K562 (cell line): ENCODE data around the gene PKP1. TPM values are rescaled to one million over a fixed set of nuclear protein-coding genes. Genes with fewer than 3 reads are reported as not detected.

Experiments
- ATAC-seq: fragments of 200-7000 bp; cut with Tn5 transposase; 3 replicates; pipeline ENCODE4 v1.9.1; 2020; ENCODE audit warnings: moderate library complexity
- BruUV-seq: library from RNA; stranded (reverse); fragments of 400-500 nt; replicated peaks from 2 replicates; lab custom pipeline; 2021; lab: Mats Ljungman, UMichigan
- CTCF ChIA-PET: fragments of 300-600 bp; formaldehyde crosslinking; extraction: SDS; loops from one replicate; lab custom pipeline; 2021; ENCODE audit warnings: low intra/inter-chr PET ratio; lab: Yijun Ruan, JAX
- POLR2A ChIA-PET: fragments of 300-600, 350-650 bp; sonication (Branson Sonifier 250); formaldehyde crosslinking; extraction: SDS; loops from one replicate; lab custom pipeline; 2021; ENCODE audit warnings: antibody characterized with exemption, inconsistent platforms; lab: Yijun Ruan, JAX
- DNase-seq, 4 experiments: peaks; one replicate each; pipeline versions ENCODE4 v3.0.0 to v3.0.0-alpha.2; 2011 to 2018; ENCODE audit warnings: low spot score in 3 of 4, mixed read lengths in 3 of 4; ENCODE audit errors: extremely low read depth in 1 of 4
- FAIRE-seq: peaks from 2 replicates; lab custom pipeline; 2011; peaks lifted over from hg19 to GRCh38; lab: Jason Lieb, UNC
- H2AFZ ChIP-seq: 2 replicates; pipeline ENCODE4 v1.6.0; 2011; ENCODE audit warnings: low read depth, low read length, control low read depth, inconsistent platforms
- H3K27ac ChIP-seq: fragments of 200-600 bp; 3 replicates; pipeline ENCODE4 v1.8.0; 2011; ENCODE audit warnings: low read depth, mild to moderate bottlenecking, control low read depth, inconsistent platforms, low read length, moderate library complexity, mixed read lengths; ENCODE audit errors: extremely low read depth
- H3K27me3 ChIP-seq, 2 experiments: fragments of 300-600 bp in 1 of 2; 2 replicates in 1 of 2; 3 replicates in 1 of 2; pipeline versions ENCODE4 v1.6.0 to v1.8.0; 2011; ENCODE audit warnings: inconsistent platforms in 2 of 2, low read length in 2 of 2, mild to moderate bottlenecking in 1 of 2, mixed read lengths in 1 of 2, moderate library complexity in 1 of 2; ENCODE audit not compliant: control insufficient read depth in 2 of 2, insufficient read depth in 2 of 2
- H3K36me3 ChIP-seq: fragments of 300-600 bp; 3 replicates; pipeline ENCODE4 v1.8.0; 2011; ENCODE audit warnings: mild to moderate bottlenecking, low read length, inconsistent platforms; ENCODE audit not compliant: control insufficient read depth, insufficient read depth
- H3K4me1 ChIP-seq, 2 experiments: fragments of 200-600 bp in 1 of 2; replicated peaks in 1 of 2; 2 replicates in 1 of 2; 3 replicates in 1 of 2; pipeline versions ENCODE4 v1.5.1 to v1.8.0; 2011; ENCODE audit warnings: inconsistent platforms in 2 of 2, low read length in 2 of 2, mild to moderate bottlenecking in 1 of 2, mixed read lengths in 1 of 2, moderate library complexity in 1 of 2; ENCODE audit not compliant: control insufficient read depth in 2 of 2, insufficient read depth in 2 of 2
- H3K4me2 ChIP-seq: 2 replicates; pipeline ENCODE4 v1.6.1; 2011; ENCODE audit warnings: low read length, control low read depth, inconsistent platforms, mixed read lengths; ENCODE audit not compliant: insufficient read depth
- H3K4me3 ChIP-seq: fragments of 200-600 bp; sonication (generic), shearing (Covaris generic); 2 replicates; pipeline ENCODE4 v1.5.1; 2016; ENCODE audit warnings: control low read depth, inconsistent platforms
- H3K79me2 ChIP-seq: fragments of 200-600 bp; 3 replicates; pipeline ENCODE4 v1.8.0; 2011; ENCODE audit warnings: low read length, inconsistent platforms; ENCODE audit not compliant: control insufficient read depth, insufficient read depth
- H3K9ac ChIP-seq, 2 experiments: 2 replicates each; pipeline versions ENCODE4 v1.6.0 to v1.6.1; 2011; ENCODE audit warnings: low read depth in 2 of 2, low read length in 2 of 2, control low read depth in 1 of 2, inconsistent platforms in 1 of 2, mild to moderate bottlenecking in 1 of 2, mixed read lengths in 1 of 2; ENCODE audit not compliant: insufficient read depth in 1 of 2
- H3K9me1 ChIP-seq: one replicate; pipeline ENCODE4 v1.6.0; 2011; ENCODE audit warnings: inconsistent platforms, mild to moderate bottlenecking, low read length, moderate library complexity; ENCODE audit not compliant: control insufficient read depth, insufficient read depth
- H3K9me3 ChIP-seq: replicated peaks from 2 replicates; pipeline ENCODE4 v1.5.1; 2011; ENCODE audit warnings: low read depth, low read length, inconsistent platforms; ENCODE audit not compliant: control insufficient read depth, insufficient read depth
- H4K20me1 ChIP-seq: replicated peaks from 2 replicates; pipeline ENCODE4 v1.6.1; 2011; ENCODE audit warnings: low read length, inconsistent platforms, mixed read lengths; ENCODE audit not compliant: control insufficient read depth, insufficient read depth
- NR2C1 ChIP-seq, 2 experiments: fragments of 450-650 bp; IDR thresholded peaks; 2 replicates each; pipeline ENCODE4 v1.6.1; 2017; ENCODE audit warnings: mild to moderate bottlenecking in 2 of 2, antibody characterized with exemption in 1 of 2, inconsistent platforms in 1 of 2, missing compliant biosample characterization in 1 of 2, missing genetic modification characterization in 1 of 2
- SAFB2 ChIP-seq: fragments of 200-400 bp; formaldehyde crosslinking; IDR thresholded peaks from 2 replicates; pipeline ENCODE4 v1.6.1; 2018; ENCODE audit warnings: borderline replicate concordance, low read length, low read depth, moderate library complexity; ENCODE audit not compliant: severe bottlenecking
- ZBTB7A ChIP-seq: IDR thresholded peaks from 2 replicates; pipeline ENCODE4 v1.6.1; 2011; ENCODE audit warnings: low read depth, mild to moderate bottlenecking, low read length, moderate library complexity, borderline replicate concordance; ENCODE audit not compliant: control insufficient read depth
- ZNF561 ChIP-seq: fragments of 450-650 bp; formaldehyde crosslinking; conservative IDR thresholded peaks from 2 replicates; pipeline ENCODE4 v1.4.0; 2020; ENCODE audit warnings: mild to moderate bottlenecking, moderate library complexity
- WGBS: fragments of 100-300 bp; shearing (Covaris generic); methylation state at CpG from one replicate; pipeline ENCODE4 v1.1.6; 2016; ENCODE audit warnings: low coverage, mixed read lengths; ENCODE audit not compliant: insufficient coverage; ENCODE audit errors: missing lambda C conversion rate; 5-methylcytosine and 5-hydroxymethylcytosine counted together
- in situ Hi-C: fragments of 300-500 bp; cut with MboI; formaldehyde crosslinking; loops from 4 replicates; pipeline ENCODE4 v1.15.0; 2018; ENCODE audit warnings: inconsistent platforms, mixed read lengths
- intact Hi-C: fragments of 100-400 bp; cut with micrococcal nuclease; formaldehyde crosslinking; loops from 2 replicates; pipeline ENCODE4 v1.14.2; 2022
- polyA plus RNA-seq, 8 experiments: library from polyadenylated mRNA; depleted of rRNA in 4 of 8; stranded (reverse) in 5 of 8; unstranded in 3 of 8; fragments of >200 nt; fragmentation: Nextera tagmentation in 2 of 8; fragmentation: Illumina TruSeq in 1 of 8; extraction: Ambion mirVana in 2 of 8; extraction: Trizol in 1 of 8; gene quantifications; 2 replicates each; pipeline versions ENCODE4 v1.2.1 to v1.2.3, GENCODE V29; 2011 to 2014; ENCODE audit warnings: inconsistent platforms in 1 of 8, missing spikeins in 1 of 8
- total RNA-seq, 7 experiments: library from RNA; depleted of rRNA in 6 of 7; stranded (reverse); fragments of >200 nt in 6 of 7; fragmentation: Illumina TruSeq in 2 of 7; extraction: Trizol in 2 of 7; gene quantifications; 2 replicates each; pipeline versions ENCODE4 v1.2.1 to v1.2.3, GENCODE V29; 2011 to 2021; ENCODE audit warnings: low replicate concordance in 1 of 7
- TF ChIP-seq, protein P1 (sequence below), 2 experiments: IDR thresholded peaks; 2 replicates each; pipeline ENCODE4 v1.6.1; 2011; ENCODE audit warnings: borderline replicate concordance in 1 of 2, control low read depth in 1 of 2, low read depth in 1 of 2, low read length in 1 of 2, mild to moderate bottlenecking in 1 of 2, mixed read lengths in 1 of 2, moderate library complexity in 1 of 2; ENCODE audit not compliant: insufficient read depth in 1 of 2, insufficient read length in 1 of 2, poor library complexity in 1 of 2, severe bottlenecking in 1 of 2; ENCODE audit errors: extremely low read depth in 1 of 2

PKP1 gene
- total and polyA plus RNA-seq, 9 of the 15 experiments (the other 6 are each of a cell fraction or from before 2014, with no cell fraction given), result not detected

DNA sequence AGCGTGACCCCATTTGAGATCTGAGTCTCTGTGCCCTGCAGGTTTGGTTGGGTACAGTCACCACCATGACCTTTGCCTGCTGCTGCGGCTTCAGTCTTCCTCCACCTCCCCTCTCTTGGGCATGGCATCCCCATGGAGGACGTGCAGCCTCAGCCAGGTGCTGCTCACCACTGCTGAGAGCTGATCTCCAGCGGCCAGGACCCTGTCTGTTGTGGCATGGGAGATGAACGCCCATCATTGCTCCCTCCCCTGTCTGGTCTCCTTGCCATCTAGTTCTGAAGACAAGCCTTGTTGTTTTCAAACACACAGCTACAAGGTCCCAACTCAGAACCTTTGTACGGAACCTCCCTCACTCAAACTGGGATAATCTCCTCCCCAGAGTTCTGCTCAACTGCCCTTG, 19.2 kb upstream of the PKP1 start:
- ATAC-seq (no peak), FAIRE-seq (no peak)
- Histone ChIP-seq H3K4me1 (peaks cover 0 to 9% of the 10 kb centered on the region in 2 experiments; a peak in 2 of 5 replicates), H3K79me2 (no peaks in the 10 kb centered on the region), H4K20me1 (no peaks in the 10 kb centered on the region), H3K27ac (no peak overlapping the region), H2AFZ (no peak overlapping the region)
- TF ChIP-seq ZBTB7A (no peak), SAFB2 (no peak), ZNF561 (CRISPR knock-in tag) (no peak), NR2C1 (IDR thresholded peaks at IDR 0.05) (no peak), NR2C1 (tag; IDR thresholded peaks at IDR 0.05) (no peak)
- TF ChIP-seq, protein P1, sequence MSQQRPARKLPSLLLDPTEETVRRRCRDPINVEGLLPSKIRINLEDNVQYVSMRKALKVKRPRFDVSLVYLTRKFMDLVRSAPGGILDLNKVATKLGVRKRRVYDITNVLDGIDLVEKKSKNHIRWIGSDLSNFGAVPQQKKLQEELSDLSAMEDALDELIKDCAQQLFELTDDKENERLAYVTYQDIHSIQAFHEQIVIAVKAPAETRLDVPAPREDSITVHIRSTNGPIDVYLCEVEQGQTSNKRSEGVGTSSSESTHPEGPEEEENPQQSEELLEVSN (IDR thresholded peaks at IDR 0.05; ENCODE audit: borderline replicate concordance in 1 of 2, extremely low read depth in 1 of 2, insufficient read depth in 1 of 2, insufficient read length in 1 of 2, low read depth in 1 of 2, low read length in 1 of 2, poor library complexity in 1 of 2, severe bottlenecking in 1 of 2), result no peak
- TF ChIP-seq, all 486 proteins: peak for 0
- H3K4me3 ChIP-seq, result no peak overlapping the region
- no peak for DNase-seq
- peaks cover 14 to 57% of the 10 kb centered on the region in 2 experiments; a peak in 4 of 5 replicates for H3K27me3 ChIP-seq
- no peaks in the 10 kb centered on the region for H3K9me3 ChIP-seq
- POLR2A ChIA-PET, result interaction anchor here (0.5 to 1.4 kb wide), 3 partner anchors 10 to 134 kb away, joined by 3 read pairs; no protein-coding TSS in a partner anchor
- peaks cover 6% of the 10 kb centered on the region for H3K9me1 ChIP-seq
- CTCF ChIA-PET, result no interaction called here
- H3K4me2 ChIP-seq, result no peak overlapping the region
- WGBS, result 1% methylated on average over 6 of the region's 6 CpGs
- H3K9ac ChIP-seq, result no peak overlapping the region
- intact Hi-C loops (no loop called here), in situ Hi-C loops (no loop called here)
- no peaks in the 10 kb centered on the region for H3K36me3 ChIP-seq
- BruUV-seq, result no TSS peak
